NCI-H2029 treated with DMSO at 0.1 percent for 48 hours (cell line): ENCODE results near the gene CDC42BPB.

Experiments used
- DNase-seq: peaks from one replicate; lab custom pipeline; 2025; lab: John Stamatoyannopoulos, UW

CDC42BPB gene

DNA sequence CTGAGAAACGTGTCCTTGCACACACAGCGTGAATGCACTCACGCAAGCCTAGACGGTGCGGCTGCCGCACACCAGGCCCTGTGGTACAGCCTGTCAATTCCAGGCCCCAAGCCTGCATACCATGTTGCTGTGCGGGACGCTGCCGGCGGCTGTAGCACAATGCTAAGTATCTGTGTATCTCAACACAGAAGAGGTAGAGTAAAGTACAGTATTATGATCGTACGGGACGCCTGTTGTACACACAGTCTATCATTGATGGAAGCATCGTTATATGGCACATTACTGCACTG, 89.9 kb downstream of the CDC42BPB start:
- DNase-seq: no peak

GRCh38 chr14:102966681-102967505, 90.5 kb downstream of the CDC42BPB start:
- no peak for DNase-seq

DNA sequence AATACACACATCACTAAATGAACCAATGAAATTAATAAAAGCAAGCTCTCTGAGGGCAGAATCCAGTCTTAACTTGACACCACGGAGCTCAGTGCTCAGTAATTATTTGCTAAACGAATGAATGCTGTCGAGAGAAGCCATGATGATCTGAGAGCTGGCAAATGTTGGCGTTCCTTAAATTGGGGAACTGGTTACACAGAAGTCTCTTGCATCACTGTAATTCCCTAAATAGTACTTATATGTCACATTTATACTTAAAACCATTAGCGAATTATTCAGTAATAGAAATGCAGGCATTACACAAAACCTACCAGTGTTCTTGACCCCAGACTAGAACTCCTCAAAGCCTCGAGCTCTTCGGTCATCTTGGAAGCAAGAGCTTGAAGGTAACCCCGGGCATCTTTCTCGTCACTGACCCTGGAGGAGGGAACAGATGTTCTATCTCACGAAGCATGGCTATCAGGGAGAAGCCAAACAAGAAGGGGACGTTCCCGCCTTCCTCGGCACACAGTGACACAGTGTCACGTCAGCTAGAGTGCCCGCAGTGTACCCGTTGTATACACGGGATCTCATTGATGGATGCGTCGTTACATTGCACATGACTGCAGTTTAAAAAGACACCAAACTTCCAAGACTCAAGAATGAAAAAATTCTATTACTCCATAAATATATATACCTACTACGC, 91.2 kb downstream of the CDC42BPB start:
- no peak for DNase-seq

DNA sequence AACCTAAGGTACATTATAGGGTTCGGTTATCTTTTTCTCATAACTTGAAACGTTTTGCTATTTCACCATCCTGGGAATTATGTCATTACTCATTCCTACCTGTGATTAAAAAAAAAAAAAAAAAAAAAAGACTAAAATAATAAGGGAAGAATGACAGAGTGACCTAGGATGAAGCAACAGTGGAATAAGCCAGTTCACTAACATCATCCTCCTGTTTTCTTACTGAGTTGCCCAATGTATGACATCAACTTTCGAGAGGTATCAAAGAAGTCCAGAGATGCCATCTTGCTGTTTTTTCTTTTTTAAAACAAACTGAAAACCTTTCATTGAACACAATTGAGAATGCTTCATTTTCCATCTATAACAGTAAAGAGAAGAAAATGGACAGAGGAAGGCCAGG, 92.1 kb downstream of the CDC42BPB start:
- DNase-seq: no peak

- no peak for DNase-seq
Measured at GRCh38 chr14:102964152-102964730, 93.1 kb downstream of the CDC42BPB start.

- DNase-seq: no peak
Measured at GRCh38 chr14:102962111-102962627, 95.2 kb downstream of the CDC42BPB start.

DNA sequence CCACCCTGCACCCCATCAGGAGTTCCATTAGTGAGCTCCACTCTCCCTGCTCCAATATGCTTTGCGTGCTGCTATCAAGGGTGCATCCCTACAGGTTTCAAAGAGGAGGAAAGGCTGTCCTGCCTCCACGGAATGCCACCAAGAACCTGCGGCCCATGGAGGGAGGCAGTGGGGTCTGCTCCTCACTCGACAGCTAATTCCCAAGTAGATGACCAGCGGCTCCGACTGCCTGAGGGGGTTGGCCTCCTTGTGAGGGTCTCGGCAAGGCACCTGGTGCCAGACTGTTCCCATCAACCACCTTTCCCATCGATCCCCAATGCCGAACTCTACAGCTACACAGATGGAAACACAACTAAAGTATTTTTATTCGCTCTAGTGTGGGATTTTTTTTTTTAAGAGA, 98.9 kb downstream of the CDC42BPB start:
- no peak for DNase-seq

- DNase-seq: no peak
Measured at GRCh38 chr14:102957222-102957621, 100.1 kb downstream of the CDC42BPB start.

- DNase-seq: no peak
Measured at GRCh38 chr14:102955636-102956408, 101.5 kb downstream of the CDC42BPB start.

GRCh38 chr14:102954081-102954789, 103.1 kb downstream of the CDC42BPB start:
- DNase-seq: no peak

DNA sequence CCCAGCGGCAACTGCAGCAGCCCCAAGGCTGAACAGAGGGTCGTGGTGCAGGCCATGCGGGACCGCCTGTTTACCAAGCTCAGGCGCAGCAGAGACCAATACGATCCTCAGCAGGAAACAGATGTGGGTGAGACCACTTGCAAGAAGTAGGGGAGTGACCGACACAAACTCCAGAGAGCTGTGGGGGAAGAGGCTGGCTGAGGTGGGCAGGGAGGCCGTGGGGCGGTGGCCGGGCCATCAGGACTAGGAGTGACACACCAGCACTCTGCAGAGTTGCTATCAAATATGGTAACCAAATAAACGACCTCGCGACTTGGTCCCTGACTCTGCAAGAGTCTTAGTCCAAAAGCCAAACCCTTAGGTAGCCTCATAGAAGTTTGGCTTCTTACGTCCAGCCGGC, 104.2 kb downstream of the CDC42BPB start:
- DNase-seq: no peak

GRCh38 chr14:102952276-102952675, 105.1 kb downstream of the CDC42BPB start:
- no peak for DNase-seq

DNA sequence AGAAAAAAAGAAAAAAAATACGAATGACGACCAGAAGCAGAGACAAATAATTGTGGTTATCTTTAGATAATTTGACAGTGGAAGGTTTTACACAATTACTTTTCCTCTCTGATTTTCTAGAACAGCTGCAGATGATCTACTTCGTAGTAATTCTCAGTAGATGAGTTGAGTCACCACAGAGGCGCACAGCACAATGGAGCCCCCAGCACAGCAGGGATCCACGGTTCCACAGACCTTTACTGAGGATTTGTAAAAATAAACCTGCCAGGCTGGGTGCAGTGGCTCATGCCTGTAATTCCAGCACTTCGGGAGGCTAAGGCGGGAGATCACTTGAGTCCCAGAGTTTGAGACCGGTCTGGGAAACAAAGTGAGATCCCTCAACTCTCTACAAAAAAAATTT, 105.5 kb downstream of the CDC42BPB start:
- no peak for DNase-seq

- no peak for DNase-seq
Measured at GRCh38 chr14:102951034-102951433, 106.3 kb downstream of the CDC42BPB start.

- peak; percentile 30 for DNase-seq
Measured at GRCh38 chr14:102949801-102950451, 107.4 kb downstream of the CDC42BPB start.

- peak; percentile 29 for DNase-seq
Measured at GRCh38 chr14:102949062-102949800, 108.1 kb downstream of the CDC42BPB start.

- no peak for DNase-seq
Measured at GRCh38 chr14:102948698-102949061, 108.7 kb downstream of the CDC42BPB start.

- no peak for DNase-seq
Measured at GRCh38 chr14:102947321-102948103, 109.8 kb downstream of the CDC42BPB start.

GRCh38 chr14:102945346-102946130, 111.8 kb downstream of the CDC42BPB start:
- DNase-seq: no peak
